Measurements from ENCODE around the gene RARS1. TPM values are rescaled to one million over a fixed set of nuclear protein-coding genes. Genes with fewer than 3 reads are reported as not detected.

Gene RARS1
- polyA plus RNA-seq, 4 donors = 71.7 to 81.7 (median 80.5) TPM

DNA sequence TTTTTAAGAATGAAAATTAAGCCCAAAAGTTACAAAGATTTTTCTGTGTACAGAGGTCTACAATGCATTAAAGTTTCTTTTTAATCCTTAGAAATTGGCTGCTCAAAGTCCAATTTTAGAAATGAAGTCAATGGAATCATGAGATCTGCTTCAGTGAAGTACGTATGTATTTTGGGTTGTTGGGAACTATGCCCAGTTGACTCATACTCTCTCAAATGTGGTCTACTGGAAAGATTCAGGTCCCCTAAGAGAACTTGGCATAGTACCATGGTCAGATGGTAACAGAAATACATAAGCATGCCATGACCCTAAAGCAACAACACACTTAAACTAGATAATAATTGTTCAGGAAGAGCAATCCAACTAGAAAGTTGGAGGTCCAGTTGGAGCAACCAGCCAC, 65.9 kb downstream of the RARS1 start:
- no peak for DNase-seq (ENCODE audit: low read depth in 4 of 4, low spot score in 3 of 4)

DNA sequence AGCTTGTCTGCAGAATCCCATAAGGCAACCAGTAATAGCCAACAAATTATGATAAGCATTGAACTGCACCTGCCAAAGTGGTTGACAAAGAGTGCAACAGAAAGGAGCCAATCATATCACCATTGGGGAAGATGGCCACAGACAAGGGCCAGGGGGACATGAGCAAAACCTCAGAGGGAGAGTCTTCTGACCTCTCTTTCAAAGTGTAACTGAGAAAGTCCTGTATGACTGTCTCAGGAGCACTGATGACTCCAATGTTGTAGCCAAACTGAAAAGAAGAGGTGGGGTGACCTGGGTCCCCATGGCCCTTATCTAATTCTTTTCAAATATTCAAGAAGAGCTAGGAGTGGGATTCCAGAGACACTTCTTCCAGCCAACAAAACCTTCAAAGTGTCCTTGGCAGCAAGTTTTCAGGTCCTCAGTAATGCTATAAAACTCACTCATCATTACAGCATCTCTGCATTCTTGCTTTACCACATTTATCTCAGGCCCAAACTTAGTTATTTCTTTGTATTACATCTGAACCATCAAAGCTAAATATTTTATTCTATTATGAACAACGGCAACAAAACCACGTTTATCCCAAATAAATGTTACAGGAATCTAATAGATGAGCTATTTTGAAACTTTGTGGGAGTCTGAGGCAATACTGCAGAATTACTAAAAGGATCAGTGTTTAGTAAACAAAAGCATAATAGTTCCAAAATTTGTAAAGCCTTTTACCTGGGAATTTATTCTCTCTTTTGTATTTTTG, 67.3 kb downstream of the RARS1 start:
- no peak for DNase-seq (ENCODE audit: low read depth in 4 of 4, low spot score in 3 of 4)

DNA sequence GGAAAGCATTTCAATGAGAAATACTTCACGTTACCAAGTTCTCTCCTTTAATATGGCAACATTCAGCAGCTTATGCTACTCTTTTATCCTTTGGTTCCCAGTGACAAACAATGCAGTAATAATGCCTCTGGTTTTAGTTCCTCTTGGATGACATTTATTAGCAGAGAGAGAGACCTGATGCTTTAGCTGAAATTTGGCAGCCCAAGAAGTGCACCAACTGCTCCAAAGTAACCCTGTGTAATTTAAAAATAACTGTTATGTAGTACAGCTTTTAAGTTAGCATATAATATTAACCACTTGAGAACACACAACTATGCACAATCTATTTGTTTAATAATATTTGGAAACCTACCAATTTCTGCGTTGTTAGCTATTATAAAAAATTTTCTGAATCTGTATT, 71.1 kb downstream of the RARS1 start:
- no peak for DNase-seq (ENCODE audit: low read depth in 4 of 4, low spot score in 3 of 4)

DNA sequence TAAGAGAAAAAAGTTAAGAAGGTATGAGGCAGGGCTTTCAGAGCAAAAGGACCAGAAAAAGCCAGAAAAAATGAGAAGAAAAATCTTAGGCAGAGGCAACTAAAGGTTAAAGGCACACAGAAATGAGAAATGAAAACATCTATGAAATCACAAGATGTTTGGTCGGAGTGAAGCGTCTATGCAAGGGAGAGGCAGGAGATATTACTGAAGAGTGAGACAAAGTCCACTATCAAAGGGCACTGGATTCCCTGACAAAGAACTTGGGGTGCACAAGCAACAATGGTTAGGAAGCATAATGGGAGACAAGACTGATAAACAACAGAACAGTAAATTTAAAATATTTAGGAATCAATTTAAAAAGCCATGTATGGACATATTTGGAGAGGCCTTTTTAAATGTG, 76.0 kb downstream of the RARS1 start:
- no peak for DNase-seq (ENCODE audit: low read depth in 4 of 4, low spot score in 3 of 4)

DNA sequence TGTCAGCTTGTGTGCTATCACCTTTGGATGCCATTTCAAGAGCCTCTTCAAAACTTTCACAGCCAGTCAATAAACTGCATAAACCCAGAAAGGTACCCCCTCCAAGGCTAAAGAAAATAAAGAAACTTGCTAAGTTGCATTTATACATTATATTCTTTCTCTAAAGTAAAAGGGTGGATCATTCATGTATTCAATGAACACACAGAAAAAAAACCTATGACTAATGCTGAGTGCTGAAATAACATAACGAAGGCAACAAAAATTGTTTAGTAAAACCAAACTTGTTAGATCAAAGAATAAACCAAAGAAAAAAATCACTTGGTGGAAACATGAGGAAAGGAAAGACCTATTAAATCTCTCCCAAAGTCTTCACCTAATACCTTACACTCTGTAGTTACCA, 77.7 kb downstream of the RARS1 start:
- no peak for DNase-seq (ENCODE audit: low read depth in 4 of 4, low spot score in 3 of 4)

DNA sequence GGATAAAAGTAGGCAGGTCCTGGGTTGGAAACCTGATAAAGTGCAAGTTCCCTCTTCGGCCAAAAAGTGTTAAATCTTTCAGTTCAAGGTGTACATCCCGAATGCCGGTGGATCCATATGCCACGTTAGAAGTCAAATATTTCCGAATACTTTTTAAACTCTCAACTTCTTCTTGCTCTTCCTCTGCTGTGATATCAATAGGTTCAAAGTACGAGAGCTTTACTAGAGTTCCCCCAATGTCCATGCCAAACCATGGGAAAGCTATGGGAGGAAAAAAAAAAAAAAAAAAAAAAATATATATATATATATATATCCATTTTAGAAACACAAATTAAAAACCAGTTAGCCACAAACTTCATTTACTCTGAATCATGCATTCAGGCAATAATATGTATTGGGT, 82.5 kb downstream of the RARS1 start:
- DNase-seq (ENCODE audit: low read depth in 4 of 4, low spot score in 3 of 4) = no peak

Other genes with a start within 250 kb of the RARS1 start
- gene WWC1, start 194.8 kb upstream of the RARS1 start, polyA plus RNA-seq (ENCODE audit: insufficient read length in 4 of 4) = 10 to 100 TPM; 78.3 to 93.0 (median 82.7) TPM
- 1 to 10 TPM in 1 of 4 donors, under 1 TPM in 3; 0.26 to 1.3 (median 0.66) TPM for gene FBLL1, start 42.8 kb downstream of the RARS1 start, polyA plus RNA-seq (ENCODE audit: insufficient read length in 4 of 4)
- gene PANK3, start 92.9 kb downstream of the RARS1 start, polyA plus RNA-seq (ENCODE audit: insufficient read length in 4 of 4) = 10 to 100 TPM; 50.9 to 68.9 (median 64.0) TPM